SKM-1 (cell line): ENCODE data around the gene CCDC107.
A peak's percentile ranks its signal among the peaks of the same experiment; 100 is the strongest.
"Not testable (repeated sequence)": the region's sequence is repeated elsewhere in the genome, so short reads cannot be mapped to it uniquely, and the experiment has no call there.

Experiments
- DNase-seq: peaks from one replicate; lab custom pipeline; 2025; ENCODE audit not compliant: unreplicated experiment; lab: John Stamatoyannopoulos, UW

The CCDC107 gene, protein sequence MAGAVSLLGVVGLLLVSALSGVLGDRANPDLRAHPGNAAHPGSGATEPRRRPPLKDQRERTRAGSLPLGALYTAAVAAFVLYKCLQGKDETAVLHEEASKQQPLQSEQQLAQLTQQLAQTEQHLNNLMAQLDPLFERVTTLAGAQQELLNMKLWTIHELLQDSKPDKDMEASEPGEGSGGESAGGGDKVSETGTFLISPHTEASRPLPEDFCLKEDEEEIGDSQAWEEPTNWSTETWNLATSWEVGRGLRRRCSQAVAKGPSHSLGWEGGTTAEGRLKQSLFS

GRCh38 chr9:35658137-35658967, at the start of gene CCDC107:
TSS of gene CCDC107 (plus strand) at chr9:35658292. CDS start at chr9:35658380, 88 bp downstream.
- DNase-seq, result peak; percentile 77

DNA sequence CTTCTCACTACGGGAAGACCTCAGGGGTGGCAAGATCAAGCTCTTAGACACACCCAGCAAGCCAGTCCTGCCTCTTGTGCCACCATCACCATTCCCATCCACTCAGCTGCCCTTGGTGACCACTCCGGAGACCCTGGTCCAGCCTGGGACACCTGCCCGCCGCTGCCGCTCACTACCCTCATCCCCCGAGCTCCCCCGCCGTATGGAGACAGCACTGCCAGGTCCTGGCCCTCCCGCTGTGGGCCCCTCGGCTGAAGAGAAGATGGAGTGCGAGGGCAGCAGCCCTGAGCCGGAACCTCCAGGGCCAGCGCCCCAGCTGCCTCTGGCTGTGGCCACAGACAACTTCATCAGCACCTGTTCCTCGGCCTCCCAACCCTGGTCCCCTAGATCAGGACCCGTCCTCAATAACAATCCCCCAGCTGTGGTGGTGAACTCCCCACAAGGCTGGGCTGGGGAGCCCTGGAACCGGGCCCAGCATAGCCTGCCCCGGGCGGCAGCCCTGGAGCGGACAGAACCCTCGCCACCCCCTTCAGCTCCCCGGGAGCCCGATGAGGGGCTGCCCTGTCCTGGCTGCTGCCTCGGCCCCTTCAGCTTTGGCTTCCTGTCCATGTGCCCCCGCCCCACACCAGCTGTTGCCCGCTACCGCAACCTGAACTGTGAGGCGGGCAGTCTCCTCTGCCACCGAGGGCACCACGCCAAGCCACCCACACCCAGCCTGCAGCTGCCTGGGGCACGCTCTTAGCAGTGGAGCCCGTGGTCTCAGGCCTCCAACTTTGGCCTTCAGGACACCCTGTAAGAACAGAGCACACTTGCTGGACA, 48.9 kb upstream of the CCDC107 start:
- DNase-seq, result no peak

DNA sequence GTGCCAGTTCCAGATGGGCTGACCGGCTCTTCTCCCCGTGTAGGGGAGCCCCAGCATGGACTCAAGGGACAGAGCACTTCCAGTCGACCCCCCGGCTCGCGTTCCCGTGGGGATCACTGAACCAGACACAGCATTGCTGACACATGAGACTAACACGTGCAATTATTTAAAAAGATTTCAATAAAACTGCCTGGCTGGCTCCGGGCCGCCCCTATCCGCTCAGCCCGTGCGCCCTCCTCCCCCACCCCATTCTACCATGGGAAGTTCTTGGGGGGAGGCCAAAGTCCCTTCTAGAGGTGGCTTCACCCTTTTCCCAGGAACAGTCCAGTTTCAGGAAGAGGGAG, 48.3 kb upstream of the CCDC107 start:
- DNase-seq, result no peak

DNA sequence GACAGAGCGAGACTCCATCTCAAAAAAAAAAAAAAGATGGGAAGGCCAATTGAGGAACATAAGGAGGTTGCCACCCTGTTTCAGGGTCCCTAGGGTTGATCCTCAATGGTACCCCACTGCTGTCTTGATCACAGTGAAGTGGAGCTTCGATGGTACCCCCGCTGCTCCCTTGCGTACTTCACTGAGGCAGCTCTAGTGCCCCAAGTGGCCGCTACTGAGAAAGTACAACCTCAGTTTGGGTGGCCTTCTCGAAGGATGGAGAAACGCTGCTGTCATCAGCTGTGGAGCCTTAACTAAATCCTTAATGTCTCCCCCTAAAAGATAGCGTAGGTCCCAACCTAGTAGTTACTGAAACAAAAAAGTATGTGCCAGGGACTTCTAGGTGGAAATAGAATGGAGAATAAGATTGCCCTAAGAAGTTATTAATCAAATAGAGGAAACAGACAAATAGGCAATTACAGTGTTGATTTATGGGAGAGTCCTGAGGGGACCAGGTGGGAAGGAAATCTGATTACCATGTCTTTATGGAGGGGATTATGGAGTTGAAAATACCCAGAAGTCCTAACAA, 46.8 kb upstream of the CCDC107 start:
- DNase-seq, result peak; percentile 33

- not testable (repeated sequence) for DNase-seq
Observed at GRCh38 chr9:35612066-35612465, 46.0 kb upstream of the CCDC107 start.

DNA sequence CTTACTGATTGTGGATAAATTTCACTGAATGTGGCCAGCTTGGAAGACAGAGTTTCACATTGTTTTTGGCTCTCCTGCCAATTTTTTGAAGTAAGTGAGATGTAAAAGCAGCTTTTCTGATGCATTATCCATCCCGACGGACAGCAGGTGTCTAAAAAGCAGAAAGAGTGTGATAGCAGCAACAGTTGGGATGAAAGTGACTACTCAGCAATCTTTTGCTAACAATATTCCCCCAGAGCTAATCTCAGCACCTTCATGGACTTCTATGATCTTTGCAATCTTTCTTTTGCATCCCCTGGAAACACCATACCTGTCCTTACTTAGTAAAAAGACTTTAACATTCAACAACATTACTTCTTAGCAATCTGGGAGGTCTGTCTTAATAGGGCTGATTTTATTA, 45.2 kb upstream of the CCDC107 start:
- no peak for DNase-seq

GRCh38 chr9:35615981-35616680, 42.0 kb upstream of the CCDC107 start:
- DNase-seq, result no peak

GRCh38 chr9:35616681-35617459, 41.2 kb upstream of the CCDC107 start:
- no peak for DNase-seq

GRCh38 chr9:35617548-35617947, 40.5 kb upstream of the CCDC107 start:
- no peak for DNase-seq

DNA sequence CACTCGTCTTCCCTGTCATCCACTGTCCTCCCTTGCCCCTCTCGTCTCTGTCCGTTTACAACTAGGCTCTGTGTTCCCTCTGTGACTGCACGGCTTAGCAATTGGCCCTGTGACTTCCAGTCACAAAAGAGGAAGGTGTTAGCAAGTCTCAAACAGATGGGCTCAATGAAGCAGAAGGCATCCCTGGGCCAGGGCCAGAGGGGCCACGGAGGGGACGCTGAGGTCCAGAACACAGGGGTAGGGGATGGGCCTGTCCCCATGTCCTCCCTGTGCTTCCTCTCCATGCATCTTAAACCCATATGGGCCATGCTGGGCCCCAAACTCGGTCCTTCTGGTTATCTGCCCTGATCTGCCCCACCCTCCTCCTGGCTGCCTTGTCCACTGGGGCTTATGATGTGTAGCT, 39.8 kb upstream of the CCDC107 start, which contains the start of gene CD72:
TSS of gene CD72 (minus strand) at position 89 of the 403 bp plus-strand sequence. CDS start 110 bp downstream, outside the sequence.
- peak; percentile 39 for DNase-seq

DNA sequence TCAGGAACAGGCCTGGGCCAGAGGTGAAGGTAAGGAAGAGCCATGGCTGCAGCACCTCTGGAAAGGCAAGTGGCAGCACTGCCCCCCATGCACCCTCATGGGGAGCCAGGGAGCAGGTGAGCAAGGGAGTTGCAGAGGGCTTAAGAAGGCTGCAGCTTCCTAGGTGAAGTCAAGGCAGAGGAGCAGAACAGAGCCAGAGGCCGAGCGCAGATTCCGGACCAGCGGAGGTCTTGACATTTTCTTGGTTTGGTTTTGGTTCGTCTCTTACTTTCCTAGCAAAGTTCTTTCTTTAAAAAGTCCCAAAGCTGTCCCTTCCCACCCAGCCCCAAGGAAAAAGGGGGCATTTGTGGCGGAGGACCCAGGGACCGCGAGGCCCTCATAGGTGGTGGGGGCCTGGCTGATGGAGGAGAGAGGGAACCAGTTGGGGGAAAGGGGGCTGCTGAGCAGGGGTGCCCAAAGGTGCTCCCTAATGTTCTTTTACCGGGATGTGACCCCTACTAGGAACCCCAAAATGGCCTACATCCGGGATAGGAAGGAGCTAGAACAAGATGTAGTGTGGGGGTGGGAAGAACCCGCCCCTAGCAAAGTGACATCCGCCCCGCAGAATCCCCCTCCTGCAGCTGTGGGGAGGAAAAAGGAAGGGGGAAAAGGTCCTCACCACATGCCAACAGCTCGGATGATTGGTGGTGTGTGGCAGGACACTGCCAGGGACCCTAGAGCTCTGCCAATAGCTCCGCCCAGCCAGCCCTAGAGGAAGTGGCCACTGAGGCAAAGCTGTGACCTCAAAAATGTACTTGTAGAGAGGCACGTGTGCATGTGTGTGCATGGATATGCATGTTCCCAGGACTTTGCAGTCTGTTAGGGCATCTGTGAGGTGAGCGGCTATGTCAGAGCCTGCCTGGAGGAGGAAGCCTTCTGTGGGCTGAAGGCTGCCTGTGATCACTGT, 39.0 kb upstream of the CCDC107 start:
- peak; percentile 41 for DNase-seq

GRCh38 chr9:35619800-35620158, 38.3 kb upstream of the CCDC107 start:
- no peak for DNase-seq

GRCh38 chr9:35627575-35627974, 30.5 kb upstream of the CCDC107 start:
- DNase-seq, result no peak

DNA sequence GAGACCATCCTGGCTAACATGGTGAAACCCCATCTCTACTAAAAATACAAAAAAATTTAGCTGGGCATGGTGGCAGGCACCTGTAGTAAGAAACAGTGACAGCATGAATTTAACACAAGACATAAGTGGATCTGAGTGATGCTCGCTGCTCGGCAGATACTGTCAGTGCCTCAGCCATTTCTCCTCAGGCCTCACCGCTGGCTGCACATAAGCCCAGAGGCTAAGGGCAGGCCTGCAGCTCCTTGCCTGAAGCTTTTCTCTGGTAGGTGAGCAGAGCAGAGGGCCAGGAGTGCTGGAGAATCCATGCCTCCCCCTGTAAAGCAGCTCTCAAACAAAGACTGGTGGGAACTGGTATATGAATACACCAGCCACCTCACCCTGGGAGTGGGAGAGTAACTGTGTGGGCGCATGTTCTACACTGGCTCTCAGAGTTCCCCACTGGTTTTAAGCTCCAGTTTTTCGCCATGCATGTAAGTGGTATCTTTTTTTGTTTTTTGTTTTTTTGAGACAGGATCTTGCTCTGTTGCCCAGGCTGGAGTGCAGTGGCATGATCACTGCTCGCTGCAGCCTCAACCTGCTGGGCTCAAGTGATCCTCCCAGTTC, 29.6 kb upstream of the CCDC107 start:
- DNase-seq, result no peak

GRCh38 chr9:35629597-35629996, 28.5 kb upstream of the CCDC107 start:
- DNase-seq, result no peak

- DNase-seq, result no peak
Observed at GRCh38 chr9:35635730-35636129, 22.4 kb upstream of the CCDC107 start.

DNA sequence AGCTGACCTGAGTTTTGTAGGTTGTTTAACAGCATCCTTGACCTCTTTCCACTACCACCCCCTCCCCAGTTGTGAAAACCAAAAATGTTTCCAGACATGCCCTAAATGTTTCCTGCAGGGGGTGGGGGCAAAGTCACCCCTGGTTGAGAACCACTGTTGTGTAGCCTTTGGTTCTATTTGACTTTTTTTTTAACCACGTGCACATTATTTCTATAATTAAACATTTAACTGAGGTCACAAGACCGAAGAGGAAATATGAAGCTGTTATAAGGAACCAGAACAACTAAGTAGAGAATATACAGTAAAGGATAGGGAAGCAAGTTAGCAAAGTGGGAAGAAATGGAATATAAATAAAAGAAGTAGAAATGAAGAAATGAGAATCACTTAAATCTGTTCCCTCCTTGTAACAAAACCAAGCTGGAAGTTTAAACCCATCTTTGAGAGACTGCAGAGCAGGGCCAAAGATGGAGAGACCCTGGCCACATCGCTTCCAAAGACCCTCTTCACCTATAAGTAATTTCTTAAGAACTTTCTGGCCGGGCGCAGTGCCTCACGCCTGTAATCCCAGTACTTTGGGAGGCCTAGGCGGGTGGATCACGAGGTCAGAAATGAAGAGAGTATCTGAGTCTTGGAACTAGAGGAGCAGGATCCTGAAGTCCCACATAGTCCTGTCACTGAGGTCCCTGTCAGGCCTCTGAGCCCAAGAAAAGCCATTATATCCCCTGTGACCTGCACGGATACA, 21.8 kb upstream of the CCDC107 start:
- DNase-seq, result no peak

GRCh38 chr9:35636877-35637246, 21.2 kb upstream of the CCDC107 start:
- DNase-seq, result not testable (repeated sequence)
